Endothelial cell of umbilical vein (primary cell): ENCODE results near the gene ABTB1. TPM values are rescaled to one million over a fixed set of nuclear protein-coding genes. Genes with fewer than 3 reads are reported as not detected.

Experiments used
- BruUV-seq: library from RNA; stranded (reverse); fragments of 400-500 nt; replicated peaks from 2 replicates; lab custom pipeline; 2021; lab: Mats Ljungman, UMichigan
- CTCF ChIA-PET: fragments of 300-600, 350-600 bp; sonication (Branson Sonifier 250); formaldehyde crosslinking; loops from one replicate; lab custom pipeline; 2021; ENCODE audit warnings: antibody characterized with exemption, inconsistent platforms; lab: Charles Lee
- POLR2A ChIA-PET: fragments of 300-600, 350-600 bp; sonication (Branson Sonifier 250); formaldehyde crosslinking; loops from one replicate; lab custom pipeline; 2021; ENCODE audit warnings: antibody characterized with exemption, inconsistent platforms; lab: Charles Lee
- DNase-seq: peaks from one replicate; pipeline ENCODE4 v3.0.0-alpha.2; 2011; ENCODE audit warnings: low read depth, low spot score
- FAIRE-seq: peaks from 2 replicates; lab custom pipeline; 2011; peaks lifted over from hg19 to GRCh38; lab: Jason Lieb, UNC
- H2AFZ ChIP-seq: 2 replicates; pipeline ENCODE4 v1.6.0; 2012; ENCODE audit warnings: low read depth, low read length, control low read depth, inconsistent platforms
- H3K27ac ChIP-seq: 2 replicates; pipeline ENCODE4 v1.5.1; 2011; ENCODE audit warnings: low read depth, mild to moderate bottlenecking, control low read depth, low read length, moderate library complexity; ENCODE audit not compliant: insufficient read depth
- H3K27me3 ChIP-seq, 2 experiments: 2 replicates each; pipeline versions ENCODE4 v1.6.0 to v1.6.1; 2011; ENCODE audit warnings: low read length in 2 of 2, mixed read lengths in 1 of 2; ENCODE audit not compliant: control insufficient read depth in 2 of 2, insufficient read depth in 2 of 2
- H3K36me3 ChIP-seq, 2 experiments: 2 replicates in 1 of 2; 3 replicates in 1 of 2; pipeline ENCODE4 v1.5.1; 2011; ENCODE audit warnings: low read length in 2 of 2, mild to moderate bottlenecking in 1 of 2, moderate library complexity in 1 of 2; ENCODE audit not compliant: control insufficient read depth in 2 of 2, insufficient read depth in 2 of 2; ENCODE audit errors: extremely low read depth in 1 of 2
- H3K4me1 ChIP-seq: 3 replicates; pipeline ENCODE4 v1.5.1; 2011; ENCODE audit warnings: mild to moderate bottlenecking, low read length; ENCODE audit not compliant: control insufficient read depth, insufficient read depth; ENCODE audit errors: extremely low read depth
- H3K4me2 ChIP-seq: 2 replicates; pipeline ENCODE4 v1.6.1; 2011; ENCODE audit warnings: low read length, control low read depth, mixed read lengths; ENCODE audit not compliant: insufficient read depth
- H3K4me3 ChIP-seq, 3 experiments: fragments of 200-600 bp in 1 of 3; sonication (generic), shearing (Covaris generic) in 1 of 3; replicated peaks in 1 of 3; 2 replicates each; pipeline ENCODE4 v1.5.1; 2011 to 2016; ENCODE audit warnings: control low read depth in 3 of 3, low read length in 3 of 3, mild to moderate bottlenecking in 2 of 3, inconsistent platforms in 1 of 3, low read depth in 1 of 3, moderate library complexity in 1 of 3; ENCODE audit not compliant: insufficient read depth in 1 of 3
- H3K79me2 ChIP-seq: 2 replicates; pipeline ENCODE4 v1.6.0; 2012; ENCODE audit warnings: low read length, inconsistent platforms; ENCODE audit not compliant: control insufficient read depth, insufficient read depth
- H3K9ac ChIP-seq: replicated peaks from 2 replicates; pipeline ENCODE3; 2011; ENCODE audit warnings: low read length, control low read depth; ENCODE audit not compliant: insufficient read depth; ENCODE audit errors: extremely low read depth
- H3K9me1 ChIP-seq: replicated peaks from 3 replicates; pipeline ENCODE4 v1.6.0; 2011; ENCODE audit warnings: mild to moderate bottlenecking, low read length; ENCODE audit not compliant: control insufficient read depth, insufficient read depth; ENCODE audit errors: extremely low read depth
- H3K9me3 ChIP-seq: replicated peaks from 2 replicates; pipeline ENCODE4 v1.5.1; 2012; ENCODE audit warnings: low read length, inconsistent platforms; ENCODE audit not compliant: control insufficient read depth, insufficient read depth
- H4K20me1 ChIP-seq: replicated peaks from 2 replicates; pipeline ENCODE3; 2011; ENCODE audit warnings: mild to moderate bottlenecking, low read length; ENCODE audit not compliant: control insufficient read depth, insufficient read depth; ENCODE audit errors: extremely low read depth
- CTCF ChIP-seq, 2 donors: IDR thresholded peaks; 1 replicate in 1 of 2; 2 replicates in 1 of 2; pipeline ENCODE4 v1.5.1; 2011; ENCODE audit warnings: low read length in 2 of 2, mild to moderate bottlenecking in 2 of 2, moderate library complexity in 2 of 2, control low read depth in 1 of 2, inconsistent platforms in 1 of 2, low read depth in 1 of 2; ENCODE audit not compliant: insufficient read depth in 1 of 2; ENCODE audit errors: extremely low read depth in 1 of 2
- GATA2 ChIP-seq: IDR thresholded peaks from 2 replicates; pipeline ENCODE4 v1.7.0; 2011; ENCODE audit warnings: low read depth, mild to moderate bottlenecking, moderate library complexity, mixed read lengths, low read length; ENCODE audit not compliant: insufficient read length, insufficient read depth
- JUN ChIP-seq: IDR thresholded peaks from 2 replicates; pipeline ENCODE4 v1.6.1; 2011; ENCODE audit warnings: borderline replicate concordance, low read depth; ENCODE audit not compliant: insufficient read length, insufficient read depth
- POLR2AphosphoS5 ChIP-seq: IDR thresholded peaks from 2 replicates; pipeline ENCODE4 v1.6.1; 2012; ENCODE audit warnings: low read depth, mild to moderate bottlenecking, control low read depth, low read length, moderate library complexity; ENCODE audit not compliant: insufficient read depth
- dilution Hi-C: fragments of 300-500 bp; cut with MboI; formaldehyde crosslinking; loops from one replicate; pipeline ENCODE4 v1.15.0; 2019; ENCODE audit warnings: low sequenced_read_pairs; ENCODE audit not compliant: extremely low pct_ligation_motif_present
- intact Hi-C: fragments of 100-400 bp; cut with micrococcal nuclease; formaldehyde crosslinking; loops from one replicate; pipeline ENCODE4 v1.10.0; 2022
- polyA plus RNA-seq, 4 experiments: library from polyadenylated mRNA; depleted of rRNA in 3 of 4; stranded (reverse) in 3 of 4; unstranded in 1 of 4; fragments of >200 nt; gene quantifications; 2 replicates each; pipeline versions ENCODE4 v1.2.1 to v1.2.3, GENCODE V29; 2011 to 2012; ENCODE audit warnings: missing spikeins in 1 of 4
- total RNA-seq: library from RNA; stranded (reverse); gene quantifications from 2 replicates; pipeline ENCODE4 v1.2.3, GENCODE V29; 2021
- TF ChIP-seq, protein P1 (sequence below): IDR thresholded peaks from 2 replicates; pipeline ENCODE4 v1.6.1; 2011; ENCODE audit not compliant: insufficient read depth, insufficient read length

ABTB1 gene
- total and polyA plus RNA-seq, 2 donors (not counting 3 experiments of a cell fraction or from before 2014, with no cell fraction given), result 15.2 to 25.1 TPM

DNA sequence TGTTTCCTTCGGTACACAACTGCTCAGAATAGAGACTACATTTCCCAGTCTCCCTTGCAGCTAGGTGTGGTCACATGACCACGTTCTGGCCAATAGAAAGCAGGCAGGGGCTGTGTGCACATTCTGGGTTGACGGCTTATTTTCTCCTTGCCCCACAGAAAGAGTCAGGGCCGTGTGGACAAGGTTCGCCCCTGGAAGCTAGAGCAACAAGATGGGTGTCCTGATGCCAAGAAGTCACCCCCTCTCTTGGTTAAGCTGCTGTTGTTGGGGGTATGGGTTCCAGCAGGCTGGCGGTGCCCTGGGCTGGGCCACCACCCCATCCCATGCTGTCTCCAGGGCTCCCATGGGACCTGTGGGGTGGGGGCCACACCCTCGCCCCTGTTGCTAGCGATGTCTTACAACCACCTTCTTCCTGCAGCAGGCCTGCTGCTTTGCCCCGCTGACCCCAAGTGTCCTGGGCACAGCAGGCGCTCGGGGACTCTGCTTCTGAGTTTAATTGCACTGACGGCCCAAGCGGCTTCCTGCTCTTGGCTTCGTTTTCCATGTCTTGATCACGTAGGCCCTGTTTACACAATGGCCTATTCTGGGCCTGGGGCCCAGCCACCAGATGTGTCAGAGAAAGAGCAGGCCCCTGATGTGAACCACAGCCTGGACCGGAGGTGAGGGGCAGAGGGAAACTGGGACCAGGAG is 24.9 kb downstream of the ABTB1 start:
- H3K79me2 ChIP-seq, result no peaks in the 10 kb centered on the region
- H2AFZ ChIP-seq, result peak overlapping the region; percentile 66
- H3K9ac ChIP-seq, result no peak overlapping the region
- intact Hi-C loops (loop anchor here (1.0 to 10.0 kb wide), 7 partner anchors 37 to 355 kb away; partner anchors contain the start of gene SEC61A1), dilution Hi-C loops (no loop called here)
- H3K27me3 ChIP-seq, result no peaks in the 10 kb centered on the region
- no peak overlapping the region for H3K4me3 ChIP-seq
- no peak for TF ChIP-seq GATA2
- TF ChIP-seq, protein P1, sequence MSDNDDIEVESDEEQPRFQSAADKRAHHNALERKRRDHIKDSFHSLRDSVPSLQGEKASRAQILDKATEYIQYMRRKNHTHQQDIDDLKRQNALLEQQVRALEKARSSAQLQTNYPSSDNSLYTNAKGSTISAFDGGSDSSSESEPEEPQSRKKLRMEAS, result peak; percentile 80
- ChIA-PET POLR2A (interaction anchor here (0.9 to 1.5 kb wide), 2 partner anchors 13 to 102 kb away, joined by 3 read pairs; no protein-coding TSS in a partner anchor), CTCF (interaction anchor here (0.7 to 4.2 kb wide), 23 partner anchors 9 to 261 kb away, joined by 3 to 74 read pairs (median 6); partner anchors contain the start of gene MGLL)
- peak overlapping the region; percentile 32 for H3K4me2 ChIP-seq
- BruUV-seq, result no TSS peak
- peak; percentile 97 for FAIRE-seq
- peak overlapping the region; percentile 91 for H3K27ac ChIP-seq
- H3K4me1 ChIP-seq, result peaks cover 19% of the 10 kb centered on the region
- peak; percentile 92 for DNase-seq
- H3K36me3 ChIP-seq, result peaks cover 2 to 3% of the 10 kb centered on the region in 2 experiments
- no peaks in the 10 kb centered on the region for H4K20me1 ChIP-seq
- H3K9me3 ChIP-seq, result no peaks in the 10 kb centered on the region
- H3K9me1 ChIP-seq, result no peaks in the 10 kb centered on the region

DNA sequence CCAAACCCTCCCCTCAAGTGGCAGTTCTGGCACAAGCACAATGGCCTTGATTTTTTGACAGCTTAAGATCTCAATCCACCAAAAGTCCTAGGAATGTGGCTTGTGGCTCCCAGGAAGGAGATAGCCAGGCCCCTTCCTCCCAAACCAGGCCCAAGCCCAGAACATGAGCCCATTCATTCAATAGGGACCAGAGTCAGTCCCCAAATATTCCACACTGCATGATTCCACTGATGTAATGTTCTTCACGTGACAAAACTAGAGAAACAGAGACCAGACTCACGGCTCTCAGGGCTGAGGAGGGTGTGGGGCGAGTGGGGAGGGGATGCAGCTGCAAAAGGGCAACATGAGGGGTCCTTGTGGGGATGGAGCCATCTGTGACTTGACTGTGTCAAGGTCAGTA is 25.5 kb downstream of the ABTB1 start:
- no peaks in the 10 kb centered on the region for H3K27me3 ChIP-seq
- ChIA-PET CTCF (interaction anchor here (2.0 to 2.8 kb wide), 4 partner anchors 10 to 134 kb away, joined by 7 to 25 read pairs (median 13); no protein-coding TSS in a partner anchor), POLR2A (no interaction called here)
- no peaks in the 10 kb centered on the region for H4K20me1 ChIP-seq
- TF ChIP-seq POLR2AphosphoS5 (no peak), JUN (no peak), CTCF (IDR thresholded peaks at IDR 0.05; ENCODE audit: extremely low read depth in 1 of 2, insufficient read depth in 1 of 2, low read depth in 1 of 2, low read length in 2 of 2) (no peak)
- TF ChIP-seq, protein P1, result no peak
- H3K4me1 ChIP-seq, result peaks cover 19% of the 10 kb centered on the region
- no peak overlapping the region for H3K9ac ChIP-seq
- no TSS peak for BruUV-seq
- H3K27ac ChIP-seq, result peak overlapping the region; percentile 91
- no peak overlapping the region for H2AFZ ChIP-seq
- H3K36me3 ChIP-seq, result peaks cover under 1 to 3% of the 10 kb centered on the region in 2 experiments
- no peaks in the 10 kb centered on the region for H3K9me1 ChIP-seq
- no peak overlapping the region for H3K4me3 ChIP-seq
- FAIRE-seq, result no peak
- no peak for DNase-seq
- no peaks in the 10 kb centered on the region for H3K9me3 ChIP-seq
- dilution Hi-C loops, result no loop called here
- H3K4me2 ChIP-seq, result no peak overlapping the region
- H3K79me2 ChIP-seq, result no peaks in the 10 kb centered on the region
- intact Hi-C loops, result loop anchor here (10.0 kb wide), 1 partner anchor 277 kb away; no protein-coding TSS in a partner anchor
